Measurements from ENCODE around the gene UBR7. TPM values are rescaled to one million over a fixed set of nuclear protein-coding genes. Genes with fewer than 3 reads are reported as not detected.

UBR7 gene
- total and polyA plus RNA-seq, 4 donors, result 11.3 to 26.0 (median 14.3) TPM

GRCh38 chr14:93186466-93186865, 20.6 kb upstream of the UBR7 start:
- no peak overlapping the region for H3K4me3 ChIP-seq
- 40 to 73% methylated on average over 6 of the region's 6 CpGs for WGBS, 2 donors
- H3K27ac ChIP-seq (ENCODE audit: low read depth in 1 of 2, low read length in 1 of 2), result peak overlapping the region; percentile 37 to 47
- TF ChIP-seq CTCF (IDR thresholded peaks at IDR 0.05; ENCODE audit: control extremely low read depth, extremely low read depth), result no peak
- H3K9me3 ChIP-seq (ENCODE audit: control insufficient read depth in 4 of 4, insufficient read depth in 3 of 4, low read length in 3 of 4), result no peaks in the 10 kb centered on the region
- H3K27me3 ChIP-seq (ENCODE audit: control insufficient read depth in 3 of 3, insufficient read depth in 3 of 3, low read length in 2 of 3), result no peaks in the 10 kb centered on the region
- peaks cover 4 to 14% (median 6%) of the 10 kb centered on the region in 4 donors for H3K36me3 ChIP-seq (ENCODE audit: control insufficient read depth in 4 of 4, insufficient read depth in 4 of 4, low read length in 4 of 4)
- ATAC-seq (ENCODE audit: insufficient read depth, low FRiP score), result no peak
- peaks cover 3 to 17% (median 9%) of the 10 kb centered on the region in 5 donors for H3K4me1 ChIP-seq (ENCODE audit: control insufficient read depth in 5 of 5, insufficient read depth in 5 of 5, low read length in 5 of 5)
- no peak for DNase-seq
- peak overlapping the region in 1 of 2 donors; percentile 1 for H3K9ac ChIP-seq (ENCODE audit: insufficient read depth in 1 of 2, low read length in 2 of 2)

GRCh38 chr14:93186956-93187355, 20.1 kb upstream of the UBR7 start:
- no peak overlapping the region for H3K27ac ChIP-seq (ENCODE audit: low read depth in 1 of 2, low read length in 1 of 2)
- H3K9me3 ChIP-seq (ENCODE audit: control insufficient read depth in 4 of 4, insufficient read depth in 3 of 4, low read length in 3 of 4), result no peaks in the 10 kb centered on the region
- no peak for TF ChIP-seq CTCF (IDR thresholded peaks at IDR 0.05; ENCODE audit: control extremely low read depth, extremely low read depth)
- no peak for DNase-seq
- H3K9ac ChIP-seq (ENCODE audit: insufficient read depth in 1 of 2, low read length in 2 of 2), result no peak overlapping the region
- peaks cover 3 to 17% (median 9%) of the 10 kb centered on the region in 5 donors for H3K4me1 ChIP-seq (ENCODE audit: control insufficient read depth in 5 of 5, insufficient read depth in 5 of 5, low read length in 5 of 5)
- no peaks in the 10 kb centered on the region for H3K27me3 ChIP-seq (ENCODE audit: control insufficient read depth in 3 of 3, insufficient read depth in 3 of 3, low read length in 2 of 3)
- no peak for ATAC-seq (ENCODE audit: insufficient read depth, low FRiP score)
- 94% methylated on average over 3 of the region's 3 CpGs for WGBS, 2 donors
- H3K36me3 ChIP-seq (ENCODE audit: control insufficient read depth in 4 of 4, insufficient read depth in 4 of 4, low read length in 4 of 4), result peaks cover 3 to 17% (median 5%) of the 10 kb centered on the region in 4 donors
- no peak overlapping the region for H3K4me3 ChIP-seq

- Histone ChIP-seq H3K27ac (ENCODE audit: low read depth in 1 of 2, low read length in 1 of 2) (no peak overlapping the region), H3K27me3 (ENCODE audit: control insufficient read depth in 3 of 3, insufficient read depth in 3 of 3, low read length in 2 of 3) (no peaks in the 10 kb centered on the region), H3K36me3 (ENCODE audit: control insufficient read depth in 4 of 4, insufficient read depth in 4 of 4, low read length in 4 of 4) (peaks cover 0 to 5% (median 2%) of the 10 kb centered on the region in 4 donors), H3K4me3 (no peak overlapping the region), H3K9me3 (ENCODE audit: control insufficient read depth in 4 of 4, insufficient read depth in 3 of 4, low read length in 3 of 4) (no peaks in the 10 kb centered on the region), H3K4me1 (ENCODE audit: control insufficient read depth in 5 of 5, insufficient read depth in 5 of 5, low read length in 5 of 5) (no peaks in the 10 kb centered on the region), H3K9ac (ENCODE audit: insufficient read depth in 1 of 2, low read length in 2 of 2) (no peak overlapping the region)
- ATAC-seq (ENCODE audit: insufficient read depth, low FRiP score) (no peak), DNase-seq (no peak)
- no peak for TF ChIP-seq CTCF (IDR thresholded peaks at IDR 0.05; ENCODE audit: control extremely low read depth, extremely low read depth)
- 91 to 96% methylated on average over 1 of the region's 1 CpG for WGBS, 2 donors
Observed at GRCh38 chr14:93195316-93195999, 11.6 kb upstream of the UBR7 start.
